GM21528 (cell line): Measurements from ENCODE around the gene PPIL6.

Experiments
- ATAC-seq: cut with Tn5 transposase; IDR thresholded peaks from one replicate; pipeline ENCODE4 v1.9.1; 2021; ENCODE audit warnings: mild to moderate bottlenecking, moderate library complexity; ENCODE audit not compliant: unreplicated experiment, low FRiP score

Gene PPIL6

DNA sequence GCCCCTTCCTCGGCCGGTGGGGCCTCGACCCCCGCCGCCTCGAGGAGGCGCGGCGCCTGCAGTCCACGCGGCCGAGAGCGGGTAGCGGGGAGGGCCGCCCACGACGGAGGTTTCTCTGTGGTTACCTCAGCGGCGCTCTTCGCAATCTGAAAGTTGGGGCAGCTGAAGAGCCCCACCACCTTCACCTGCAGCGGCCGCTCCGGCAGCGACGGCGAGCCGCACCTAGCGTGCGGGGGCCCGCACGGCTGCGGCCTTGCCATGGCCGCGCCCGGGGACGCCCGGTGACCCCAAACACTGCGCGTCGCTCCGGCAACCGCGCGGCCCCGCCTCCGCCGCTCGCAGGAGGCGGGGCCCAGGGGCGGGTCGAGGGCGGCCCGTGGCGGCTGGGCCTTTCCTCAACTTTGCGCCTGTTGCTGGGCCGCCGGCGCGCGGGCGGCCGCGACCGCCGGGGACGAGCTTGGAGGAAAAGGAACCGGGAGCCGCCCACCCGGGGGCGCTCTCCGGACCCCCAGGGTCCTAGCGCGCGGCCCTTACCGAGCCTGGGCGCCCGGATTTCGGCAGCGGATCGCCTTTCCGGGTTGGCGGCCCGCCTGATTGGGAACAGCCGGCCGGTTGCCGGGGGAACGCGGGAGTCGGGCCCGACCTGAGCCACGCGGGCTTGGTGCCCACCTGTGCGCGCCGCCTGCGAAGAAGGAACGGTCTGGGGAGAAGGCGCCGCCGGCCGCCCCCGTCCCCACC, at the start of gene PPIL6, which contains the start of gene SMPD2:
PPIL6 (minus strand) TSS at position 298 of the 738 bp plus-strand sequence; CDS start at position 260, 38 bp downstream.
SMPD2 (plus strand) TSS at position 394 of the 738 bp plus-strand sequence. CDS start 398 bp downstream, outside the sequence.
- peak; percentile 84 for ATAC-seq

DNA sequence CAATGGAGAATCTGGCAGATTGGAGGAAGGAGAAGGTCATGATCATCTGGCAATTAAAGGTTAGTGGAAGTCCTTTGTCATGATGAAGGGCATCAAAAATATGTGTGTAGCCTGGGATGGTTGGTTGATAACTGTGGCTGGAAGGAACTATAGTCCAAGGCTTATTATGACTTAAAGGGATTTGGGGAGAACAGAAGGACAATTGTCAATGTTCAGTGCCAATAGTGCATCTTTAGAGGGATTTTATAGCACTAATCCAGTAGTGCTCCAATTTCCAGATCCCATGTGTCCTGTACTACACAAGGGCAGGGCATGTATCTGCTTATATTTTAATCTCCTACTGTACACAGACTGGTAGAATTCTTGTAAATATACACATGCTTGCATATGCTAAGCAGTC, 47.6 kb upstream of the PPIL6 start:
- ATAC-seq: no peak

DNA sequence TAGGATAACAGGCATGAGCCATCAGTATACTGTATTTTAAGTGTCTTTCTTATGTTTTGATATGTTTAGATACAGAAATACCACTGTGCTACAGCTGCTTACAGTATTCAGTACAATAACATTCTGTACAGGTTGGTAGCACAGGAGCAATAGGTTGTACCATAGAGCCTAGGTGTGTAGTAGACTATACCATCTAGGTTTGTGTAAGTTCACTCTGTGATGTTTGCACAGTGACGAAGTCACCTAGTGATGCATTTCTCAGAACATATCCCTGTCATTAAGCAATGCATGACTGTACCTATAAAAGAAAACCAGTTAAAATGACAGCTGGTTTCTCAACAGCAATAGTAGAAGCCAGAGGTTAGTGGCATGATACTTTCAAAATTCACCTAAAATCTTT, 45.6 kb upstream of the PPIL6 start:
- no peak for ATAC-seq

DNA sequence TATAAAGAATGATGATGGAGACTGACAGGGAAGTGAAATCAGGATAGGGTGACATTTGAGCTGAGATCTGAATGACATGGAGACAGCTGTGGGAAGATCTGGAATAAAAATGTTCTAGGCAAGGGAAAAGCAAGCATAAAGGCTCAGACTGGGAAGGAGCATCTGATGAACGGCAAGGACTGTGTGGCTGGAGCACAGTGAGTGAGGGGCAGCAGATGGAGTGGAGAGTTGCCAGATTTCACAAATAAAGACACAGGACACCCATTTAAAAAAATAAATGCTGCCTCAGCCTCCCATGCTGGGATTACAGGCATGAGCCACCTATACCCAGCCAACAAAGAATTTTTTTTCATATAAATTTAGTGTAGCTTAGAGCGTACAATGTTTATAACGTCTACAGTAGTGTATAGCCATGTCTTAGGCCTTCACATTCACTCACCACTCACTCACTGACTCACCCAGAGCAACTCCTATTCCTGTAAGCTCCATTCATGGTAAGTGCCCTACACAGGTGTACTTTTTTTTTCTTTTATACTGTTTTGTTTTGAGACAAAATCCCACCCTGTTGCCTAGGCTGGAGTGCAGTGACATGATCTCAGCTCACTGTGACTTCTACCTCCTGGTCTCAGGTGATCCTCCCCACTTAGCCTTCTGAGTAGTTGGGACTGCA, 45.0 kb upstream of the PPIL6 start:
- no peak for ATAC-seq

DNA sequence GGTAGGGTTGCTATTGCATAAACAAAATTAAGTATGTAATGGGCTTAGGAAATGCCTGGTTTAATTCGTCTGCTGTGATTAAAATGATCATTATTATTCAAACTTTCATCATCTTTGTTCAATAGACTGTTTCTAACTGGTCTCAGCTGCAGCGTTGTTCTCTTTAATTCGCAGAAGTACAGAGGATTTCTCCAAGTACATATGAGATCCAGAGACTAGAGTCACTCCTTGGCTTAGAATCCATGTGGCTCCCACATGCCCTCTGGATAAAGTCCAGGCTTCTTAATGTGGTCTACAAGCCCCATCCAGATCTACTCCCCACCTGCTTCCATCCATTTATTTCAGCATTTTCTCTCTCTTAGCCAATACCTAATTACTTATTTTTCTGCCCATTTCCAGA, 43.7 kb upstream of the PPIL6 start:
- ATAC-seq: no peak

DNA sequence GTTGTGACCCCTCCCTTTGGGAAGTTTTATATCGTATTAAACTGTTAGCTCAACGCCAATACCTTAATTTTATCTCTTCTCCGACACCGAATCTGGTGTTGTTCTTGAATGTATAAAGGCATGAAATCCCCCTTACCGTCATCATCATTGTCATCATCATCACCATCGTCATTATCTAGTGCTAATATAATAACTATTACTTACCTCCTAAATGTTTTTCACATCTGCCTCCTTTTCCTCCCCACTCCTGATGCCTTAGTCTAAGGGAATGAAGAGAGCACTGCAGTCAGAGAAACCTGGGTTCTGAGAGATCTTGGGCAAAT, 43.3 kb upstream of the PPIL6 start:
- peak; percentile 3 for ATAC-seq

DNA sequence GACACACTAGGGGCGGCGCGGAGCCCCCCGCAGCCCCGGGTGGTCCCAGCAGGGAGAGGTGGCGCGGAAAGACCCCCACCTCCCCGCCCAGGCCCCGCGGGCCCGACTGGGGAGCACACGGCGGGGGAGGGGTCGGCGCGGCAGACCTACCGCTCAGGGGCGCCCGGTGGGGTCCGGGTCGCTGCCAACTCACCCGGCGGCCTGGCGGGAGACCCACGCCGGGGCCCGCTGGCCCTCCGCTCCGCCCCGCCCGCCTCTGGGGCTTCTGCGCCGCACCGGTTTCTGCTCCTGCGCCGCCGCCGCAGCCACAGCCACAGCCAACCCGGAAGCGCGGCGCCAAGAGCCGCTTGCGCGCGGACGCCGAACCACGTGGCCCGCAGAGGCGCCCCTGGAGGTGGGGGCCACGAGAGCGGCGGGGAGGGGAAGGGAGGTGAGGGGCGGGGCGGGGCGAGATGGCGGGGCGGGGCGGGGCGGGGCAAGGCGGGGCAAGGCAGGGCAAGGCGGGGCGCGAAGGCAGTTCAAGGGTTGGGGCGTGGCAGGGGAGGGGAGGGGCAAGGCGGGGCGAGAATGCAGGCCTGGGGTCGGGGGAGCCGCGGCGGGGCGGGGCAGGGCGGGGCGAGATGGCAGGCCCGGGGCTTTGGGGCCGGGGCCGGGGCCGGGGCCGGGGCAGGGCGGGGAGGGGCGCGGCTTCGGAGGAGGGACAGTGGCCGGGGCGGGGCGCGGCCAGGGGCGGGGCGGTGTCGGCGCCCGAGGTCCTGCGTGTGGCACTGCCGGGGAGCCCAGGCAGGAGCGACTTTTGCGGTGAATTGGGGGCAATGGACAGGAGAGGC, 42.7 kb upstream of the PPIL6 start, which contains the start of gene ZBTB24:
ZBTB24 (minus strand) TSS at position 315 of the 830 bp plus-strand sequence. CDS start 1,193 bp downstream, outside the sequence.
- peak; percentile 84 for ATAC-seq

DNA sequence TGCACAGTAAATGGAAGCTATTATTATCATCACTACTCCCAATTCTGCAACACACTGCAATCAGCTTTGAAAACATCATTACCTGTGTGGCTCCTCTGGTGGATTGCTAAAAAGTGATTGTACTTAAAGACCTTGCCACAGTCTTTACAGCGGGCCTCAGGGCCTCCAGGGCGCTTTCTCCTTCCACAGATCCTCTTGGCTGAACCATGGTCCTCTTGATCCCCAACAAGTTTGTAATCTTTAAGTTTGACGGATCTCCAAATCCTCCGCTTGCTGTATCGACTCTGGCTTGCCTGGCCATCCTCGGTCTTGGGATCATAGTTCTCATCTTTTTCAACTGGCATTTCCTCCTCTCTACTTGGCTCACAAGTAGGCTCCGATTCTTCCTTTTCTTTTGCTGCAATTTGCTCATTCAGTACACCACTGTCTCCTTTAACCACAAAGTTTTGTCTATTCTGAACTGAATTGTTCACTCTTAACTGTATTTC, 40.6 kb upstream of the PPIL6 start:
- no peak for ATAC-seq

DNA sequence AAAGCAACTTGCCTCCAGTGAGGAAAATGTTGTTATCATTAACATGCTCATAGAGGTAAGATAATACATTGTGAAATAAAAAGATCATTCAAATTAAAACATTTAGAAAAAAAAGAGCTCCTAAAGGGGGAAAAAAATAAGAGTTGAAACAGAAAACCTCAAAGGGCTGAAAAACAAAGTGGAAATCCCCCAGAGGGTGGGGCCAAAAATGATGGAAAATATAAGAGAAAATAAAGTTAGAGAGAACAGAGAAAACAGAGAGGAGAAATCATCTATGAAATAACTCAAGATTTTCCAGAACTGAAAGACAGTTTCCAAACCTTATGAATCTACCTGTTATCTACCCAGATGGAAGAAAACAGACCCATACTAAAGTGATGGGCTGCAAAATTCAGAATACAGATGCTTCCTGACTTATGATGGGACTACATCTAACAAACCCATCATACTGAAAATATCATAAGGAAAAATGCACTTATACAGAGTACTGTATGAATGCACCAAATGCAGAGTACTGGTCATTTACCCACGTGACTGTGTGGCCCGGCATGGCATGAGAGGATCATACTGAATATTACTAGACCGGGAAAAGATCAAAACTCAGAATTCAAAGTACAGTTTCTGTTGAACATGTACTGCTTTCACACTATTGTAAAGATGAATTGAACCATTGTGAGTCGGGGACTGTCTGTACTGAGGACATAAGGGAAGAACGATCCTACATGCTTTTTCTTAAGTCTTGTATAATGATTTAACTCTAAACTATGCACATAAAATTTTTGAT, 38.6 kb upstream of the PPIL6 start:
- no peak for ATAC-seq

DNA sequence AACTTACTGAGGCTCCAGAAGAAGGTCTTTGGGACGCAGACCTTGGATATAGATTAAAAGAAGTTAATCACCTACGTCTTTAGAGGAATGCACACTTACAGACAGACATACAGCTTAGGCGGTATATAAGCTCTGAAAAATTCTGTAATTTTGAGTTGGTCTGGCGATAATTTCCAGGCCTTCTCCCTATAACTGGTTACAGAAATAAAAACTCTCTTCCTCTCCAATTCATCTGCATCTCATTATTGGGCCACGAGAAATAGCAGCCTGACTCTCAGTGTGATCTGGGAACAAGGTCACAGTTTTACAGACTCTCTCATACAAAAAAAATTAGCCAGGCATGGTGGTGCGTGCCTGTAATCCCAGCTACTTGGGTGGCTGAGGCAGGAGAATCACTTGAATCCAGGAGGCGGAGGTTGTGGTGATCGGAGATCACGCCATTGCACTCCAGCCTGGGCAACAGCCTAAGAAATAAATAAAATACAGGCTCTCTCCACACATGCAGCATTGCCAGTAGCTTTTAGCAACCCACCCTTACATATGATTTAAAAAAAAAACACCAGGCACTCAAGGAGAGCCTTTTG, 37.9 kb upstream of the PPIL6 start:
- ATAC-seq: no peak

DNA sequence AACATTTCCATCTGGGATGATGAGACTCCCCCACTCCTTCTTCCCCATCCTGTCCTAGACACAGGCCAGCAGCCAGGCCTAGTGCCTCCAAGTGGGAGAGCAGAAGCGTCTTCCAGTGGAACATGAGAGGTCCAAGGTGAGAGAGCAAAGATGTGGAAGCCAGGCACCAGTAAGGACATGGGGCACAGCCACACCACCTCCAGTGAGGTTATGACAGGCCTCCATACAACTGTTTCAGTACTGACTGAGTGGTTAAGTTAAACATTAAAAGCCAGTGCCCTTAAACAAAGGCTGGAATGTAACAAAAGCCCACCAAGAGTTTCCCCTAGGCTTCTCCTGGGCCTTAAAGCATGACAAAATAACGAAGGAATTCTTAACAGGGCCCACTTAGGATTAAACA, 37.3 kb upstream of the PPIL6 start:
- peak; percentile 41 for ATAC-seq

DNA sequence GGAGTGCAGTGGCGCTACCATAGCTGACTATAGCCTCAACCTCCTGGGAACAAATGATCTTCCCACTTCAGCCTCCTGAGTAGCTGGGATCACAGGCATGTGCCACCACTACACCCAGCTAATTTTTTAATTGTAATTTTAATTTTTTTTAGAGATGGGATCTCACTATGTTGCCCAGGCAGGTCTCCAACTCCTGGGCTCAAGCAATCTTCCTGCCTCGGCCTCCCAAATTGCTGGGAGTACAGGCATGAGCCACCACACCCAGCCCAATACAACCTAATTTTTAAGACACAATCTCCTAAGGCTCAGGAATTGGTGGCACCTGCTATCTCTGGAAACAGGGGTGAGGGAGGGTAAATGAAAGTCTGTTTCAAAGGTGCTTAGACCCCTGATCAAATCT, 36.8 kb upstream of the PPIL6 start:
- ATAC-seq: no peak

DNA sequence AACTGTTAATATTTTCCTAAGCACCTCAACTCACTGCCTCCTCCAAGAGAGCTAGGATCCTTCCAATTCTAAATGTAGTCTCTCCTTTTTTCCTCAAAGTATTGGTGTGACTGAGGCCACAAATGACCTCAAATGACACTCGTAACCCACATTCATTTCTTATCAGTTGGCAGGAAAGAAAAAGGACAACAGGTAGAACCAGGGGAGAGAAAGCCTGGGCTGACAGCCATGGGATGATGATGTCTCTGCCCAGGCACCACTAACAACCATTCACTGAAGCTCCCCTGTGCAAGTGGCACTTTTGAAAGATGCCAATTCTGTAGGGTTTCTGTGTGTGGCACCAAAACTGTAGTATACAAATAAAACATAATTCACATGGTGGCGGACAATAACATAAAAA, 35.2 kb upstream of the PPIL6 start:
- no peak for ATAC-seq

DNA sequence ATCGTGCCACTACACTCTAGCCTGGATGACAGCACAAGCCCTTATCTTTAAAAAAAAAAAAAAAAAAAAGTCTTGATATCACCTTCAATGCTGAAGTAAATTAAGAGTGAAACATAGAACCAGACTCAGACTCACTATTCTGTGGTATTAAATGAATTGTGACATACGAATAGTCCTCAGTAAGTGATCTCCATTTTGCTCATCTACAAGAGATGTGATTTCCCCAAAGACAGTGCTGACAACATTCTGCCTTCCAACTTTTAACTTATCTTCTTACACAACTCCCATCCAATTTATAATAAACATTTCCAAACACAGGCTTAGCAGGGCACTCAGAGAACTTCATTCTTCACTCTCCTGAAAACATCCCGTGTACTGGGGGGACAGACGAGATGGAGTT, 34.6 kb upstream of the PPIL6 start:
- no peak for ATAC-seq

DNA sequence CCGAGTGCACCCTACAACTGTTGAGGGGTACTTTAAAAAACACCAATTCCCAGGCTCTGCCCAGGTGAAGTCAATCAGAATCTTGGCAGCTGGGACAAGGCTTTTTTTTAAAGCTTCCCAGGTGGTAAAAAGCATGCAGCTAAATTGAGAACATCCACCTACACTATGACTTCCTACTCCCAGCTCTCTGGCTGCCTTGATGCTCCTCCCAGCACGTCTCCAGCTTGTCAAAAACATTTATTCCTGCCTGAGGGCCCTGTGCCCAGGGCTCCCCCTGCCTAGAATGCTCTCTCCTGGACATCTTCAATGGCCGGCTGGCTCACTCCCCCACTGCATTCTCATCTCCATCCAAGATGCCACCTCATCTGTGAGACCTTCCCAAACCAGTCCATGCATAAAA, 32.7 kb upstream of the PPIL6 start:
- ATAC-seq: no peak

DNA sequence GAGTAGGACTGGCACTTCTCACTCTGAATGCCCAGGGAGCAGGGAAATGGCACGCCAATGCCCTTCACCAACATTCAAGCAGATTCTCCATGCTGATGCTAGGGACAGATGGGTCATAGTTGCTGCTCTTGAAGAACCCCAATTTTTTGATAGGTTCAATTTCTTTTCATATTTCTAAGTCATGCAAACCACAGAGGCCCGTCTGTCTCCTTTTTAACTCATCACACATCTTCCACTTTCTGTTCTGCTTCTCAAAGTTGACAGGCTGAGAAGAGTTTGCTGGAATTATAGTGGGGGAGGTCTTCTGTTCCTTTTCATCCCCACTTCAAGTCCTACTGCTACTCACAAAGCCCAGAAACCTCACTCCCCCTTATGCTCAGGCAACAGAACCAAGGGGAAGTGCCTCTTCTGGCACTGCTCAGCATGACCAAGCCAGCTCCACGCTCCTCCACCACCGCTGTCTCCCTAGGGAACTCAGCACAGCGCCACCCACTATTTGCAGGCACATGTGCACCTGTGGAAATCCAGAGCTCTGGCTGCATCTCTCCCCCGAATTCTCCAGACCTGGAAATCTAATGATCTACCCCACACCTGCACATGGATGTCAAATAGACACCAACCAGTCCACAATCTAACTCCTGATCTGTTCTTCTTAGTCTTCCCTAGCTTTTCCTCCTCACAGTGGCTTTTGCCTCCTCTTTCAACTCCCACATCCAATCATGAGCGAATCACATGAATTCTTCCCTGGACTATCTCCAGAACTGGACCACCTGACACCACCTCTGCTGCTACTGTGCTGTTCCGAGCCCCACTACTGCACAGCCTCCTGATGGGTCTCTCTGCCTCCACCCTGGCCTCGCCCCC, 31.9 kb upstream of the PPIL6 start:
- peak; percentile 57 for ATAC-seq

DNA sequence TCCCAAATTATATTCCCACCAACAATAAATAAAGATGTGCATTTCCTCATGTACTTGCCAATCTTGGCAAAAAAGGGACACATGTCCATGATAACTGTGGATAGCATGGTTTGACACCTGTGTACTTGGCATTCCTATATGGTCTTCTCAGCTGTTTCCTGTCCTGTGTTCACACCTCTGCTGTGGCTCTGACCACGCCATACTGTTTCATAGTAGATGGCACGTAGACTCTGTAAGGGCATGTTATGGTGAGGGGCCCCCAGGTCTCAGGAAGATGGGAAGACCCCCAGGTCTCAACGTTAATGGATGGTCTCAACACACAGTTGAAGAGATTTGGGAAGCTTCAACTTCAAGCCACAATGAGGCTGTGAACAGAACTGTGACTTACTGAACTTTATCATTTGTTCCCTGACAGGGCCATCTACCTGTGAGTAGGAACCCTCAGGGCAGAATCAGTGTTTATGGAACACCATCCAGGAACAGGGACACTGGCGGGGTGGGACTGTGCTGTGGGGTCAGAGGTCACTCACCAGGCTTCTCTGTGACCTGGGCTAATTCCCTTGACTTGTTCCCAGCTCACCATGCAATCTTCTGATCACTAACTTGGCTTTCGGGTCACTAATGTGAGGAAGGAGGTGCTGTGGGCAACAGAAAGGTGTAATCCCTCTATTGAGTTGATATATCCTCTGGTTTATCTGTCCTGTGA, 30.8 kb upstream of the PPIL6 start:
- no peak for ATAC-seq

DNA sequence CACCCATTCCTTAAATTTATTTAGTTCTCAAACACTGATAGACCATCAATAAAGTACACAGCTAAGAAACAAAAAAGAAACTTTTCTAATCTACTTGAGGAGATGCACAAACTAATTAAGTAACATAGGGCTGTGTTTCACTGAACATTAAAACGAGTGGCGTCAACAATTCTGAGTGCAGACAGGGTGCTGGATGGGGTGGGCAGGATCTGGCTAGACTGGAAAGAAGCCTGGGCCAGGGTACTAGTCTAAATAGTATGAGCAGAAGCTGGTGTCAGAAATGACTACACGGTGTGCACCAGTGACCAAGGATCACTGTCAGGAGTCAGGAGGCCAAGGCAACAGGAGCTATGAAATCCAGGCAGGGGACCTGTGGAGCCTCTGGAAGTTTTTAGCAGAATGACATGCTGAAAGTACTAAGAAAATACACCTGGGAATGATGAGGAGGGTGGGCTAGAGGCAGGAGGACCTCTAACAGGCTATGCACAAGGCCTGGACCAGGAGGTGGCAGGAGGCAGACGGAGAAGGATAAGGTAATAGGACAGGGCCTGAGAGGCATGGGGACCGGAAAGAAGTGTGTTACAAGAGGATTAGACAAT, 29.3 kb upstream of the PPIL6 start:
- no peak for ATAC-seq
